ENCODE results near the gene TMEM178B. TPM values are rescaled to one million over a fixed set of nuclear protein-coding genes. Genes with fewer than 3 reads are reported as not detected.
A peak's percentile ranks its signal among the peaks of the same experiment; 100 is the strongest.
"Not testable (repeated sequence)": the region's sequence is repeated elsewhere in the genome, so short reads cannot be mapped to it uniquely, and the experiment has no call there.

TMEM178B gene
- total and polyA plus RNA-seq, 12 donors, result 1.2 to 54.6 (median 25.7) TPM

- 40% methylated on average over 3 of the region's 3 CpGs for WGBS, 2 donors
- no peak for TF ChIP-seq CTCF (IDR thresholded peaks at IDR 0.05)
- Histone ChIP-seq H3K4me3 (no peak overlapping the region), H3K36me3 (no peaks in the 10 kb centered on the region), H3K4me1 (peaks cover 0 to 20% (median 11%) of the 10 kb centered on the region in 9 donors), H3K27me3 (no peaks in the 10 kb centered on the region), H3K9me3 (no peaks in the 10 kb centered on the region), H3K27ac (no peak overlapping the region)
- ATAC-seq (no peak), DNase-seq (no peak)
- intact Hi-C loops (cut with DNase I), result no loop called here
Measured at GRCh38 chr7:141324870-141325269, 251.0 kb downstream of the TMEM178B start.

- WGBS, 2 donors, result 22 to 23% methylated on average over 2 of the region's 2 CpGs
- DNase-seq (no peak), ATAC-seq (no peak)
- intact Hi-C loops (cut with DNase I), result no loop called here
- H3K27ac ChIP-seq, result no peak overlapping the region
- H3K27me3 ChIP-seq, result no peaks in the 10 kb centered on the region
- H3K4me3 ChIP-seq, result no peak overlapping the region
- H3K9me3 ChIP-seq, result no peaks in the 10 kb centered on the region
- H3K36me3 ChIP-seq, result no peaks in the 10 kb centered on the region
- TF ChIP-seq CTCF (IDR thresholded peaks at IDR 0.05), result no peak
- peaks cover 0 to 20% (median 7%) of the 10 kb centered on the region in 9 donors for H3K4me1 ChIP-seq
Measured at GRCh38 chr7:141325275-141325674, 251.4 kb downstream of the TMEM178B start.

GRCh38 chr7:141328290-141328689 lies 254.4 kb downstream of the TMEM178B start:
- no peak for TF ChIP-seq CTCF (IDR thresholded peaks at IDR 0.05)
- no peak for DNase-seq
- H3K27me3 ChIP-seq, result no peaks in the 10 kb centered on the region
- peak in 1 of 8 donors; percentile 55 for ATAC-seq
- no peaks in the 10 kb centered on the region for H3K36me3 ChIP-seq
- no peaks in the 10 kb centered on the region for H3K9me3 ChIP-seq
- intact Hi-C loops (cut with DNase I), result no loop called here
- no peak overlapping the region for H3K27ac ChIP-seq
- peaks cover 0 to 20% (median 7%) of the 10 kb centered on the region in 9 donors for H3K4me1 ChIP-seq
- H3K4me3 ChIP-seq, result no peak overlapping the region
- 45 to 52% methylated on average over 2 of the region's 2 CpGs for WGBS, 2 donors

- H3K27ac ChIP-seq; H3K9me3 ChIP-seq; ATAC-seq; H3K4me3 ChIP-seq; H3K27me3 ChIP-seq; DNase-seq; H3K36me3 ChIP-seq; intact Hi-C loops (cut with DNase I): not testable (repeated sequence)
- WGBS, 2 donors, result 81 to 86% methylated on average over 2 of the region's 2 CpGs
- H3K4me1 ChIP-seq, result peaks cover 0 to 20% (median 7%) of the 10 kb centered on the region in 9 donors
Measured at GRCh38 chr7:141330285-141330684, 256.4 kb downstream of the TMEM178B start.

- H3K27me3 ChIP-seq, result no peaks in the 10 kb centered on the region
- 72% methylated on average over 4 of the region's 4 CpGs for WGBS, 2 donors
- DNase-seq (peak in 1 of 2 donors; percentile 16), ATAC-seq (peak in 6 of 8 donors; percentile 55 to 76 (median 64))
- H3K36me3 ChIP-seq, result no peaks in the 10 kb centered on the region
- no peak overlapping the region for H3K4me3 ChIP-seq
- H3K4me1 ChIP-seq, result peaks cover 0 to 10% (median 0%) of the 10 kb centered on the region in 9 donors
- no peaks in the 10 kb centered on the region for H3K9me3 ChIP-seq
- intact Hi-C loops (cut with DNase I), result no loop called here
- TF ChIP-seq CTCF (IDR thresholded peaks at IDR 0.05), result no peak
- no peak overlapping the region for H3K27ac ChIP-seq
Measured at GRCh38 chr7:141333459-141333858, 259.6 kb downstream of the TMEM178B start.
